ENCODE measurements around the gene MRTFA.
A peak's percentile ranks its signal among the peaks of the same experiment; 100 is the strongest.
"Not testable (repeated sequence)": the region's sequence is repeated elsewhere in the genome, so short reads cannot be mapped to it uniquely, and the experiment has no call there.

MRTFA gene

GRCh38 chr22:40656651-40657050 is 20.1 kb upstream of the MRTFA start:
- not testable (repeated sequence) for DNase-seq

GRCh38 chr22:40655941-40656340 is 19.4 kb upstream of the MRTFA start:
- not testable (repeated sequence) for DNase-seq

- DNase-seq = no peak
Observed at GRCh38 chr22:40654522-40655167, 18.1 kb upstream of the MRTFA start.

GRCh38 chr22:40653361-40653760 is 16.8 kb upstream of the MRTFA start:
- no peak for DNase-seq

- peak; percentile 53 for DNase-seq
Observed at GRCh38 chr22:40651563-40652501, 15.3 kb upstream of the MRTFA start.

GRCh38 chr22:40651057-40651456 is 14.5 kb upstream of the MRTFA start:
- DNase-seq = no peak

GRCh38 chr22:40648386-40648785 is 11.9 kb upstream of the MRTFA start:
- DNase-seq = no peak

GRCh38 chr22:40645579-40646197 is 9.2 kb upstream of the MRTFA start:
- DNase-seq = no peak

- DNase-seq = no peak
Observed at GRCh38 chr22:40642316-40642715, 5.8 kb upstream of the MRTFA start.

GRCh38 chr22:40641269-40641668 is 4.8 kb upstream of the MRTFA start:
- no peak for DNase-seq

- no peak for DNase-seq
Observed at GRCh38 chr22:40638261-40638660, 1.7 kb upstream of the MRTFA start.

- peak; percentile 61 for DNase-seq
Observed at GRCh38 chr22:40637183-40638150, 948 bp upstream of the MRTFA start.

GRCh38 chr22:40635940-40636379 is 559 bp downstream of the MRTFA start:
- no peak for DNase-seq

- no peak for DNase-seq
Observed at GRCh38 chr22:40635043-40635939, 1.2 kb downstream of the MRTFA start.

- no peak for DNase-seq
Observed at GRCh38 chr22:40634119-40634903, 2.2 kb downstream of the MRTFA start.

GRCh38 chr22:40633036-40633435 is 3.5 kb downstream of the MRTFA start:
- DNase-seq = no peak

- no peak for DNase-seq
Observed at GRCh38 chr22:40631925-40632324, 4.6 kb downstream of the MRTFA start.

- no peak for DNase-seq
Observed at GRCh38 chr22:40628354-40629042, 8.0 kb downstream of the MRTFA start.

GRCh38 chr22:40627612-40628011 is 8.9 kb downstream of the MRTFA start:
- DNase-seq = no peak

GRCh38 chr22:40626851-40627250 is 9.7 kb downstream of the MRTFA start:
- no peak for DNase-seq
